K562 (cell line): ENCODE results near the gene EVC. TPM values are rescaled to one million over a fixed set of nuclear protein-coding genes. Genes with fewer than 3 reads are reported as not detected.

Source experiments
- ATAC-seq: fragments of 200-7000 bp; cut with Tn5 transposase; 3 replicates; pipeline ENCODE4 v1.9.1; 2020; ENCODE audit warnings: moderate library complexity
- BruUV-seq: library from RNA; stranded (reverse); fragments of 400-500 nt; replicated peaks from 2 replicates; lab custom pipeline; 2021; lab: Mats Ljungman, UMichigan
- CTCF ChIA-PET: fragments of 300-600 bp; formaldehyde crosslinking; extraction: SDS; loops from one replicate; lab custom pipeline; 2021; ENCODE audit warnings: low intra/inter-chr PET ratio; lab: Yijun Ruan, JAX
- POLR2A ChIA-PET: fragments of 300-600, 350-650 bp; sonication (Branson Sonifier 250); formaldehyde crosslinking; extraction: SDS; loops from one replicate; lab custom pipeline; 2021; ENCODE audit warnings: antibody characterized with exemption, inconsistent platforms; lab: Yijun Ruan, JAX
- DNase-seq, 4 experiments: peaks; one replicate each; pipeline versions ENCODE4 v3.0.0 to v3.0.0-alpha.2; 2011 to 2018; ENCODE audit warnings: low spot score in 3 of 4, mixed read lengths in 3 of 4; ENCODE audit errors: extremely low read depth in 1 of 4
- FAIRE-seq: peaks from 2 replicates; lab custom pipeline; 2011; peaks lifted over from hg19 to GRCh38; lab: Jason Lieb, UNC
- H2AFZ ChIP-seq: 2 replicates; pipeline ENCODE4 v1.6.0; 2011; ENCODE audit warnings: low read depth, low read length, control low read depth, inconsistent platforms
- H3K27ac ChIP-seq: fragments of 200-600 bp; 3 replicates; pipeline ENCODE4 v1.8.0; 2011; ENCODE audit warnings: low read depth, mild to moderate bottlenecking, control low read depth, inconsistent platforms, low read length, moderate library complexity, mixed read lengths; ENCODE audit errors: extremely low read depth
- H3K27me3 ChIP-seq, 2 experiments: fragments of 300-600 bp in 1 of 2; 2 replicates in 1 of 2; 3 replicates in 1 of 2; pipeline versions ENCODE4 v1.6.0 to v1.8.0; 2011; ENCODE audit warnings: inconsistent platforms in 2 of 2, low read length in 2 of 2, mild to moderate bottlenecking in 1 of 2, mixed read lengths in 1 of 2, moderate library complexity in 1 of 2; ENCODE audit not compliant: control insufficient read depth in 2 of 2, insufficient read depth in 2 of 2
- H3K36me3 ChIP-seq: fragments of 300-600 bp; 3 replicates; pipeline ENCODE4 v1.8.0; 2011; ENCODE audit warnings: mild to moderate bottlenecking, low read length, inconsistent platforms; ENCODE audit not compliant: control insufficient read depth, insufficient read depth
- H3K4me1 ChIP-seq, 2 experiments: fragments of 200-600 bp in 1 of 2; replicated peaks in 1 of 2; 2 replicates in 1 of 2; 3 replicates in 1 of 2; pipeline versions ENCODE4 v1.5.1 to v1.8.0; 2011; ENCODE audit warnings: inconsistent platforms in 2 of 2, low read length in 2 of 2, mild to moderate bottlenecking in 1 of 2, mixed read lengths in 1 of 2, moderate library complexity in 1 of 2; ENCODE audit not compliant: control insufficient read depth in 2 of 2, insufficient read depth in 2 of 2
- H3K4me2 ChIP-seq: 2 replicates; pipeline ENCODE4 v1.6.1; 2011; ENCODE audit warnings: low read length, control low read depth, inconsistent platforms, mixed read lengths; ENCODE audit not compliant: insufficient read depth
- H3K4me3 ChIP-seq: fragments of 200-600 bp; sonication (generic), shearing (Covaris generic); 2 replicates; pipeline ENCODE4 v1.5.1; 2016; ENCODE audit warnings: control low read depth, inconsistent platforms
- H3K79me2 ChIP-seq: fragments of 200-600 bp; 3 replicates; pipeline ENCODE4 v1.8.0; 2011; ENCODE audit warnings: low read length, inconsistent platforms; ENCODE audit not compliant: control insufficient read depth, insufficient read depth
- H3K9ac ChIP-seq, 2 experiments: 2 replicates each; pipeline versions ENCODE4 v1.6.0 to v1.6.1; 2011; ENCODE audit warnings: low read depth in 2 of 2, low read length in 2 of 2, control low read depth in 1 of 2, inconsistent platforms in 1 of 2, mild to moderate bottlenecking in 1 of 2, mixed read lengths in 1 of 2; ENCODE audit not compliant: insufficient read depth in 1 of 2
- H3K9me1 ChIP-seq: one replicate; pipeline ENCODE4 v1.6.0; 2011; ENCODE audit warnings: inconsistent platforms, mild to moderate bottlenecking, low read length, moderate library complexity; ENCODE audit not compliant: control insufficient read depth, insufficient read depth
- H3K9me3 ChIP-seq: replicated peaks from 2 replicates; pipeline ENCODE4 v1.5.1; 2011; ENCODE audit warnings: low read depth, low read length, inconsistent platforms; ENCODE audit not compliant: control insufficient read depth, insufficient read depth
- H4K20me1 ChIP-seq: replicated peaks from 2 replicates; pipeline ENCODE4 v1.6.1; 2011; ENCODE audit warnings: low read length, inconsistent platforms, mixed read lengths; ENCODE audit not compliant: control insufficient read depth, insufficient read depth
- ASH1L ChIP-seq: fragments of 450-650 bp; IDR thresholded peaks from 2 replicates; pipeline ENCODE4 v1.6.1; 2018; ENCODE audit warnings: borderline replicate concordance, mild to moderate bottlenecking, low read depth; ENCODE audit not compliant: partially characterized antibody
- CHD4 ChIP-seq: fragments of 200-600 bp; sonication (generic); IDR thresholded peaks from 3 replicates; pipeline ENCODE4 v1.6.1; 2012; ENCODE audit warnings: low read depth, mild to moderate bottlenecking, mixed read lengths, low read length, inconsistent platforms; ENCODE audit not compliant: insufficient read depth, insufficient replicate concordance, poor library complexity, severe bottlenecking
- FUS ChIP-seq: fragments of 200-400 bp; formaldehyde crosslinking; optimal IDR thresholded peaks from 2 replicates; pipeline ENCODE3; 2017; ENCODE audit warnings: low read depth, low read length
- GATAD2A ChIP-seq: fragments of 450-650 bp; IDR thresholded peaks from 2 replicates; pipeline ENCODE4 v1.6.1; 2017
- HDAC6 ChIP-seq: IDR thresholded peaks from 2 replicates; pipeline ENCODE4 v1.6.1; 2012; ENCODE audit warnings: low read depth, mild to moderate bottlenecking, control low read depth, inconsistent platforms, low read length, moderate library complexity
- HIVEP1 ChIP-seq: fragments of 250-450 bp; sonication (Bioruptor Pico); IDR thresholded peaks from 2 replicates; pipeline ENCODE4 v1.4.0; 2020; ENCODE audit warnings: mild to moderate bottlenecking
- POLR3G ChIP-seq: IDR thresholded peaks from 2 replicates; pipeline ENCODE4 v1.6.1; 2011; ENCODE audit not compliant: insufficient read length, insufficient replicate concordance; ENCODE audit errors: extremely low read depth
- RAD51 ChIP-seq: fragments of 450-650 bp; IDR thresholded peaks from 2 replicates; pipeline ENCODE4 v1.7.1; 2016; ENCODE audit warnings: low read depth, mild to moderate bottlenecking, borderline replicate concordance
- SLC30A9 ChIP-seq: fragments of 250-450 bp; sonication (Bioruptor Pico); IDR thresholded peaks from 2 replicates; pipeline ENCODE4 v1.8.0; 2022; ENCODE audit warnings: mild to moderate bottlenecking, moderate library complexity
- TCF7 ChIP-seq: sonication (generic); IDR thresholded peaks from 2 replicates; pipeline ENCODE4 v1.6.1; 2016; ENCODE audit warnings: antibody characterized with exemption, borderline replicate concordance
- ZBTB26 ChIP-seq: fragments of 450-650 bp; formaldehyde crosslinking; IDR thresholded peaks from 2 replicates; pipeline ENCODE4 v1.4.0; 2022; ENCODE audit warnings: missing genetic modification characterization
- ZFP1 ChIP-seq: fragments of 450-650 bp; formaldehyde crosslinking; IDR thresholded peaks from 2 replicates; pipeline ENCODE4 v1.4.0; 2020; ENCODE audit warnings: mild to moderate bottlenecking, mixed read lengths
- ZNF668 ChIP-seq: fragments of 250-450 bp; sonication (Bioruptor Pico); IDR thresholded peaks from 2 replicates; pipeline ENCODE4 v1.8.0; 2022; ENCODE audit warnings: mild to moderate bottlenecking, inconsistent platforms
- WGBS: fragments of 100-300 bp; shearing (Covaris generic); methylation state at CpG from one replicate; pipeline ENCODE4 v1.1.6; 2016; ENCODE audit warnings: low coverage, mixed read lengths; ENCODE audit not compliant: insufficient coverage; ENCODE audit errors: missing lambda C conversion rate; 5-methylcytosine and 5-hydroxymethylcytosine counted together
- in situ Hi-C: fragments of 300-500 bp; cut with MboI; formaldehyde crosslinking; loops from 4 replicates; pipeline ENCODE4 v1.15.0; 2018; ENCODE audit warnings: inconsistent platforms, mixed read lengths
- intact Hi-C: fragments of 100-400 bp; cut with micrococcal nuclease; formaldehyde crosslinking; loops from 2 replicates; pipeline ENCODE4 v1.14.2; 2022
- polyA plus RNA-seq, 8 experiments: library from polyadenylated mRNA; depleted of rRNA in 4 of 8; stranded (reverse) in 5 of 8; unstranded in 3 of 8; fragments of >200 nt; fragmentation: Nextera tagmentation in 2 of 8; fragmentation: Illumina TruSeq in 1 of 8; extraction: Ambion mirVana in 2 of 8; extraction: Trizol in 1 of 8; gene quantifications; 2 replicates each; pipeline versions ENCODE4 v1.2.1 to v1.2.3, GENCODE V29; 2011 to 2014; ENCODE audit warnings: inconsistent platforms in 1 of 8, missing spikeins in 1 of 8
- total RNA-seq, 7 experiments: library from RNA; depleted of rRNA in 6 of 7; stranded (reverse); fragments of >200 nt in 6 of 7; fragmentation: Illumina TruSeq in 2 of 7; extraction: Trizol in 2 of 7; gene quantifications; 2 replicates each; pipeline versions ENCODE4 v1.2.1 to v1.2.3, GENCODE V29; 2011 to 2021; ENCODE audit warnings: low replicate concordance in 1 of 7
- TF ChIP-seq, protein P1 (sequence below): fragments of 250-450 bp; sonication (Bioruptor Pico); IDR thresholded peaks from 2 replicates; pipeline ENCODE4 v1.5.0; 2020; ENCODE audit warnings: mild to moderate bottlenecking
- TF ChIP-seq, protein P2 (sequence below), 2 experiments: fragments of 450-650 bp in 1 of 2; sonication (generic) in 1 of 2; formaldehyde crosslinking in 1 of 2; IDR thresholded peaks in 1 of 2; conservative IDR thresholded peaks in 1 of 2; 2 replicates each; pipeline versions ENCODE4 v1.6.1 to v1.8.1; 2016 to 2023; ENCODE audit warnings: mild to moderate bottlenecking in 2 of 2, moderate library complexity in 2 of 2, inconsistent platforms in 1 of 2, missing genetic modification reagents in 1 of 2

Gene EVC
- total and polyA plus RNA-seq, 9 of the 15 experiments (the other 6 are each of a cell fraction or from before 2014, with no cell fraction given): 0.03 to 3.2 (median 1.1) TPM

GRCh38 chr4:5816101-5816500 lies 105.1 kb downstream of the EVC start:
- DNase-seq (no peak), FAIRE-seq (no peak), ATAC-seq (no peak)
- no TSS peak for BruUV-seq
- no peak overlapping the region for H3K9ac ChIP-seq
- H3K4me1 ChIP-seq: no peaks in the 10 kb centered on the region
- H4K20me1 ChIP-seq: no peaks in the 10 kb centered on the region
- no peak overlapping the region for H2AFZ ChIP-seq
- H3K36me3 ChIP-seq: no peaks in the 10 kb centered on the region
- H3K9me1 ChIP-seq: no peaks in the 10 kb centered on the region
- in situ Hi-C loops (loop anchor here (25.0 kb wide), 1 partner anchor 1329 kb away; no protein-coding TSS in a partner anchor), intact Hi-C loops (no loop called here)
- H3K9me3 ChIP-seq: no peaks in the 10 kb centered on the region
- H3K27me3 ChIP-seq: no peaks in the 10 kb centered on the region
- no peak overlapping the region for H3K4me2 ChIP-seq
- no peak overlapping the region for H3K4me3 ChIP-seq
- ChIA-PET CTCF (no interaction called here), POLR2A (no interaction called here)
- no peak overlapping the region for H3K27ac ChIP-seq
- no peak for TF ChIP-seq CHD4
- no peak for TF ChIP-seq HIVEP1 (CRISPR knock-in tag)
- TF ChIP-seq FUS: no peak
- no peak for TF ChIP-seq ZNF668
- no peak for TF ChIP-seq TCF7
- TF ChIP-seq ASH1L: no peak
- TF ChIP-seq, protein P1, sequence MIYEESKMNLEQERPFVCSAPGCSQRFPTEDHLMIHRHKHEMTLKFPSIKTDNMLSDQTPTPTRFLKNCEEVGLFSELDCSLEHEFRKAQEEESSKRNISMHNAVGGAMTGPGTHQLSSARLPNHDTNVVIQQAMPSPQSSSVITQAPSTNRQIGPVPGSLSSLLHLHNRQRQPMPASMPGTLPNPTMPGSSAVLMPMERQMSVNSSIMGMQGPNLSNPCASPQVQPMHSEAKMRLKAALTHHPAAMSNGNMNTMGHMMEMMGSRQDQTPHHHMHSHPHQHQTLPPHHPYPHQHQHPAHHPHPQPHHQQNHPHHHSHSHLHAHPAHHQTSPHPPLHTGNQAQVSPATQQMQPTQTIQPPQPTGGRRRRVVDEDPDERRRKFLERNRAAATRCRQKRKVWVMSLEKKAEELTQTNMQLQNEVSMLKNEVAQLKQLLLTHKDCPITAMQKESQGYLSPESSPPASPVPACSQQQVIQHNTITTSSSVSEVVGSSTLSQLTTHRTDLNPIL (CRISPR knock-in tag): no peak
- no peak for TF ChIP-seq RAD51
- no peak for TF ChIP-seq ZFP1 (CRISPR knock-in tag)
- TF ChIP-seq ZBTB26 (CRISPR knock-in tag): no peak
- TF ChIP-seq, protein P2, sequence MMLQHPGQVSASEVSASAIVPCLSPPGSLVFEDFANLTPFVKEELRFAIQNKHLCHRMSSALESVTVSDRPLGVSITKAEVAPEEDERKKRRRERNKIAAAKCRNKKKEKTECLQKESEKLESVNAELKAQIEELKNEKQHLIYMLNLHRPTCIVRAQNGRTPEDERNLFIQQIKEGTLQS (IDR thresholded peaks at IDR 0.05): no peak
- TF ChIP-seq, protein P2 (CRISPR knock-in tag; conservative IDR thresholded peaks at IDR 0.05): no peak
- TF ChIP-seq SLC30A9 (CRISPR knock-in tag): no peak
- TF ChIP-seq GATAD2A: no peak
- TF ChIP-seq POLR3G: no peak
- no peak for TF ChIP-seq HDAC6
- WGBS: 14% methylated on average over 8 of the region's 8 CpGs
- H3K79me2 ChIP-seq: no peaks in the 10 kb centered on the region
